Fibroblast of gingiva (primary cell): ENCODE measurements around the gene TGFB1I1.
"Not testable (repeated sequence)": the region's sequence is repeated elsewhere in the genome, so short reads cannot be mapped to it uniquely, and the experiment has no call there.

Source experiments
- DNase-seq: peaks from one replicate; pipeline ENCODE4 v3.0.0-alpha.2; 2011; ENCODE audit warnings: low read depth

The TGFB1I1 gene

GRCh38 chr16:31517800-31518402 lies 45.9 kb downstream of the TGFB1I1 start:
- DNase-seq: no peak

GRCh38 chr16:31519759-31520431 lies 47.9 kb downstream of the TGFB1I1 start:
- no peak for DNase-seq

GRCh38 chr16:31521368-31521767 lies 49.4 kb downstream of the TGFB1I1 start:
- DNase-seq: no peak

GRCh38 chr16:31522071-31522470 lies 50.1 kb downstream of the TGFB1I1 start:
- DNase-seq: no peak

GRCh38 chr16:31523768-31524167 lies 51.8 kb downstream of the TGFB1I1 start:
- not testable (repeated sequence) for DNase-seq

GRCh38 chr16:31525113-31525512 lies 53.2 kb downstream of the TGFB1I1 start:
- no peak for DNase-seq
